GM04504 (cell line): ENCODE measurements around the gene EXTL1.
"Not testable (repeated sequence)": the region's sequence is repeated elsewhere in the genome, so short reads cannot be mapped to it uniquely, and the experiment has no call there.

Experiments
- DNase-seq: peaks from one replicate; pipeline ENCODE4 v3.0.0-alpha.2; 2012; ENCODE audit warnings: low read depth

EXTL1 gene

GRCh38 chr1:26021647-26022403 lies at the start of gene EXTL1:
TSS of gene EXTL1 (plus strand) at chr1:26021775. CDS start at chr1:26022647, 872 bp downstream.
- DNase-seq: no peak

- DNase-seq: no peak
Measured at GRCh38 chr1:25971811-25972180, 49.8 kb upstream of the EXTL1 start.

DNA sequence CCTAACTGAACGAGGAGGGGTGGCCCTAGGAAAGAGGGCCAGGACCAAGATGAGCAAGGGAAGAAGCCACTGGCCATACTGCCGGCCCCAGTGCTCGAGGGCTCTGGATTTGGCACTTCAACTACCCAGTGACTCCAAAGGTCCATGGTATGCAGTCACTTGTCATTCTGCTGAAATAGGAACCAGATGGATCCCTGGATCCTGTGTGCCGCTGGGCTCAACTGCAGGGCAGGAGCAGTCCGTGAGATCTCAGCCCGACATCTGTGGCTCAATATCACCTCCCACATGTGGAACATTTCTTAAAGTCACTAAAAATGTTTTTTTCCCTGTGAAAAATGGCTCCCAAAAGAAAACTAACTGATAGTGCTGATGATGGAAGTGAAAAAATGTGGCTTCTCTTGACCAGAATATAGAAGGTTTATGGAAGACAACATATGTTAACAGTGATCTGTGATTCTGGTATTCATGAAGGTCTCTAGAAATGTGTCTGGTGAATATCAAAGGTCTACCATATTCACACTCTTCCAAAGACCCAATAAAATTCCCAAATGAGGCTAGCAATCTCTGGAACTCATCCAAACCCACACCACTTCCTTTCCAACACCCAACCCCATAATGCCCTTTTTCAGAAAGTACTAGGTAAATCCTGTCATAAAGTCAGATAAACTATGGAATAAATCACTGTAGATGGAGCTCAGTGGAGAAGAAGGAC lies 47.8 kb upstream of the EXTL1 start:
- DNase-seq: no peak

GRCh38 chr1:25977801-25978200 lies 43.8 kb upstream of the EXTL1 start:
- no peak for DNase-seq

DNA sequence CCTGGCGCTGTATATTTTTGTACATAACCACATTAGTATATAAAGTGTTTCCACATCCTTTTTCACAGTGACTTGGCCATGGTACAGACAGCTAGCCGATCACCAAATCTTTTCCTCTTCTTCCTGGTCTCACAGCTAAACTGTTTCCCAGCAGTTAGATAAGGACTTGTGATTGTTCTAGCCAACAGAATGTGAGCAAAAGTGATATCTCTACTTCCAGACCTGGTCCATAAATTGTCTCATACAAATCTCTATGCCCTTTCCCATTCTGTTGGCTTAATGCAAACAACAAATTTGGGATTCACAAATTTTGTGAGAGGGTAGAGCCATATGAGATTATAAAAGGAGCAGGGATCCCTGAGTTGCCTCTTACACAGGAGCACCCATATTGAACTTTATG lies 43.2 kb upstream of the EXTL1 start:
- no peak for DNase-seq

- DNase-seq: no peak
Measured at GRCh38 chr1:25979210-25979609, 42.4 kb upstream of the EXTL1 start.

- no peak for DNase-seq
Measured at GRCh38 chr1:25985171-25985570, 36.4 kb upstream of the EXTL1 start.

DNA sequence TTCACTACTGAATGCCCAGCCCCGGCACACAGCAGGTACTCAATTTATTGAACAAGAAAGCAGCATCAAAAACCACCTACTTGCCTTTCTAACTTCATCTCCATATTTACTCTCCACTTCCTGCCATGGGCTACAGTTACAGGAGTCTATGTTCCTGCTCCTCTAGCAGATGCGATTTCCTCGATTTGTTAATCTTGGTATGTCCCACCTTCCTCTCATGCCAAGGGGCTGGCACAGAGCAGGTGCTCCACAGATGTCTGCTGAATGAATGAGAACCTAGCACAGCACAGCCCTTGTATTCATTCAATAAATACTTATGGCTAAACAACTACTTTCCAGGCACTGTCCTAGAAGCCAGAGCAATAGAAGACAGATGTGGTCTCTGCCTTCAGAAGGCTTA lies 35.9 kb upstream of the EXTL1 start:
- no peak for DNase-seq

- DNase-seq: not testable (repeated sequence)
Measured at GRCh38 chr1:25986773-25987172, 34.8 kb upstream of the EXTL1 start.

- DNase-seq: no peak
Measured at GRCh38 chr1:25987951-25988350, 33.6 kb upstream of the EXTL1 start.

DNA sequence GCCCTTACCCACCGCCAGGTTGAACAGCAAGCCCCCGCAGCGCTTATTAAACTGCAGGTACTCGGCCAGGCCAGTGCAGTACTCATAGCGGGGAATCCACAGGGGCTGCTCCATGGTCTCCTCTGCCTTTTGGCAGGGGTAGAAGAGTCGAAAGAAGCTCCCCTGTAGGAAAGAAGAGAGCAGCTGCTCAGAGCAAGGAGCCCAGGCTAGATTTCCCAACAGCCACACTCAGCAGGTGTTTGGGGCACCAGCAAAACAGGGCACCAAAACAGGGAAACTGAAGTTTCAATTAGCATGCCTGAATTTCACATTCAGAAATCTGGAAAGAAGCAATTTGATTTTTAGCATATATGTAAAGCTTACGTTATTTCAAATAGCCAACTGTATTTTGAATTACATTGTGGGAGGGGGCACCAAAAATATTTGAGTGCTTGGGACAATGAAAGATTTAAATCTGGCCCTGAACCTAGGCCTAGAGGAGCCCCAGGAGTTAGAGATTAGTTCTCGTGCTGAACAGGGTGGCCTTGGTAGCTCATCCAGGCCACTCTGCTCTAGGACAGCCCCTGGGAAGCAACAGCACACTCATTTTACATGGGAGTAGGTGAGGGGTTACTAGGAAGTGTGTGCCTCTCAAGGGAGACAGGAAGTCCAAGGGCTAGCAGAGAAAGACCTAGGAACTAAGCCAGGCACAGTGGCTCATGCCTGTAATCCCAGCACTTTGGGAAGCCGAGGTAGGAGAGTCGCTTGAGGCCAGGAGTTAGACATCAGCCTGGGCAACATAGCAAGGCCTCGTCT lies 31.9 kb upstream of the EXTL1 start:
- no peak for DNase-seq

GRCh38 chr1:25990251-25990650 lies 31.3 kb upstream of the EXTL1 start:
- DNase-seq: no peak

DNA sequence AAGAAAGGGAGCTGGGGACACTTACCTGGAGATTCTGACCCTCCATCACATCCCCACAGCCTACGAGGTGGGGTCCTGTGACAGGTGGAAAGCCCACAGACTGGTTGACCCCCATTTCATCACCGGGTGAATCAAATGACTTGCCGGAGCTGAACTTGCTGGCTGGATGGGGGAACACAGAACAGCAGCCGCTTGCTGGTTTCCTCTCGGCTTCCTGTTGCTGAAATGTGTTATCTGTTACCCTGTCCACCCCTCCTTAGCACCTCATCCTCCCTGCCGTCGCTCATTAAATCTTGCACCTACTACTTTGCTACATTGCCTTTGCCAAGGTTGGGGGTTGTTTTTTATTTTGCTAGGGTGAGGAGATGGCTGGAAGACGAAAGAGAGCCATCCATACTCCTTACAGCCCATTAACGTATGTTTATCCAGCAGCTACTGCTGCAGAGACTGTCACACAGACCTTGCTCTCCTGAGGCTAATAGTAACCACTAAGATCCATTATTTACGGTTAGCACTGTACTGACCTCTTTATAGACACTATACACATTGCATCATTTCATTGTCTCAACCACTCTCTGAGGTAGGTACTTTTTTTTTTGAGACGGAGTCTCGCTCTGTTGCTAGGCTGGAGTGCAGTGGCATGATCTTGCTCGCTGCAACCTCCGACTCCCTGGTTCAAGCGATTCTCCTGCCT lies 30.7 kb upstream of the EXTL1 start:
- DNase-seq: no peak

DNA sequence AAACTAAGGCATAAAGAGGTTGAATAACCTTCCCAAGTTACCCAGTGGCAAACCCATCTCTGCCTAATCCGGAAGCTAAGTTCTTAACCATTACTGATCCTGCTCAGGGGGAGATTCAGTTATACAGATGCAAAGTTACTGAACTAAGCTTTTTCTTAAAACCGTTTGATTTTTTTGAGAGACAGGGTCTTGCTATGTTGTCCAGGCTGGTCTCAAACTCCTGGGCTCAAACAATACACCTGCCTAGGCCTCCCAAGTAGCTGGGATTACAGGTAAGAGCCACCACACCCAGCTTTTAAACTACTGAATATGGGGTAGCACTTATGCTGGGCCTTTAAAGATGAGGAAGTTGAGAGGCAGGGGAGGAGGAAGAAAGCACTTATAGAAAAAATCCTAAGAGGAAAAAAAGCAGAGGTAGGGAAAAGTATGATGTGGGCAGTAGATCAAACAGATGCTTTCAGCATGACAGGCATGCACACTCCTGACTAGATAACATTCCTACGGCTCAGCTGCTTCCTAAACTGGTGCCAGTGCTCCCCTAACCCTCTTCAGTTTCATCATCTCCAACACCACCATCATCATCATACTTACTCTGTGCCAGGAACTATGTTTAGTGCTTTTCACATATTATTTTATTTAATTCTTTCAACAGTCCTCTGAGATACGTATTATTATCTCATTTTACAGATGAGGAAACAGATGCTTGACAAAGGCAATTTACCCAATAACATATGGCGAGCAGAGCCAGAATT lies 29.5 kb upstream of the EXTL1 start:
- DNase-seq: no peak

DNA sequence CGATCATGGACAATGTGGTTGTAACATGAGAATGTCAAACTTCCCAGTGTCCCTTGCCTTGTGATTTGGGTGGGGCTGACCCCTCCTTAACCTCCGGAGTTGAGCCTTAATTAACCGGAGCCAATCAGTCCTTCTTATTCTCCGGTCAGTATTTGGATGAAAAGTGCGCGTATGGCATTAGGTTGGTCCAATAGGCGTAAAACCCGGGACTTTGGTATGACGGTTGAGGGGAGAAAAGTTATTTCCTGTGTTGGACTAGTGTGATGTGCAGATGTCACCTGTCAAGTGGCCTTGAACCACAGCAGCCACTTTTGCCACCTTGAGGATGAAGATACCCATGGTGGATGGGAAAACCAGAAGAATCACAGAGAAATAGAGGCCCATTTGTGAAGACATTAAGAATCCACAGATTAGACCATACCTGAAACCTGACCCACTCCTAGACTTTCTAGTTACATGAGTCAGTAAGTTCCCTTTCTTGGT lies 28.8 kb upstream of the EXTL1 start:
- no peak for DNase-seq

- no peak for DNase-seq
Measured at GRCh38 chr1:25993197-25993951, 28.2 kb upstream of the EXTL1 start.

DNA sequence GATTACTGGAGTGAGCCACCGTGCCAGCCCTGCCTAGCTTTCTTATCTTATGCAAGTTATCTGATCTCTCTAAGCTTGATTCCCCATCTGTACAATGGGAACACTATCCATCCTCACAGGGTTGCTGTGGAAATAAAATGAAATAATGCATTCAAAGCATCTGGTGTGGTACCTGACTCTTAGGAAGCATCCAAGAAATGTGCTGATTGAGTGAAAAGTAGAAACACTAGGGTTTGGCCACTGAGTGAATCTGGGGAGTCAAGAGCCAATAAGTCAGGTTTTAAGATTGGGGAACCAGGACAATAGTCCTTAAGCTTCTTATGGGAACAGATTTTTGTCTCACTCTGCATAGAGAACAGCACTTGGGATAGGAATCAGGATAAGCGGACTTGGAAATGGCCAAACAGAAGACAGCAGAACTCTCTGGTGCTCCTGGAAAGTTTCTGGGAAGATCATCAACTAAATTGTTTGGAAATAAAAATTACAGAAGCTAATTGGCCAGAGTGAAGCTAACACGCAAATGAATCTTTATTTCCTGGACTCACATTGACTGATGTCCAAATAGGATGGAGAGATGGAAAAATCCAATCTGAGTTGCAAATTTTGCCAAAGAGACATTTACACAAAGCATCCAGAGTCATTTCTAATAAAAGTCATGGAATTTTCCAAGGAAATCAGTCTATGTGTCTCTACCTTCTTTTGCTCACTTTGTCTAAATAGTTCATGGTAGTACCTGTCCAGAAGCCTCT lies 27.0 kb upstream of the EXTL1 start:
- no peak for DNase-seq

DNA sequence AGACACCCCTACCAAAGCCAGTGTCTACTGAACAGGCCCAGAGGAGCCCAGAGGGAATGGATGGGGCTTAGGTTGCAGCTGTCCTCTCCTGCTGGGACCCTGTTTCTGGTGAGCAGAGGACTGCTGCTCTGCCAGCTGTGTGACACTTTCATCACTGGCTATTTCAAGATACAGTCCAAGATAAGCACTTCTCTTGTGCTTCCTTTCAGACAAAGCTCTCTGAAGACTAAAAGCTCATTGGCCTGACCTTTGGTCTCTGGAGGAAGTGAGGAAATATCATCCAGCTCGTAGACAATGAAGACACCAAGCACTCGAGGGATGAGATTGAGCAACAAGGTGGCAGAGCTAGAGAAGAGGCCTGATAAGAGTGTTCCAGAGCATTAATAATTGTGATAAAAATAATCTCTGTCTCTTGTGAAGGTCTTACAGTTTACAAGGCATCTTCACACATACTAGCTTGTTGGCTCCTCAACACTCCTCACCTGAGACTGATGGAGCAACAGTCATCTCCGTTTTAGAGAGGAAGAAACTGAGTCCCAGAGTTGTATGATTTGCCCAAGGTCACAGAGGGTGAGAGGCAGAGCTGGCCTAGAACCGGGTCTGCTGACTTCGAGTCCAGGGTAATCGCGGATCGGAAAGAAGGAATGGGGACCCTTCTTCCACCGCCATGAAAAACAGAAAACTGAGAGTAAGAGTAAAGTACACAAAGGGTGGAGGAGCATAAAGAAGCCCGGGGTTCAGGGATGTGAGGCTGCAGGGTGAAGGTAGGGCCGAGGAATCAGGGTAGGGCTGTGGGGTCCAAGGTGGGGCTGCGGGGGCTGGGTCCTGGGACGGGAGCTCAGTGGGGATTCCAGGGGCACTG lies 24.4 kb upstream of the EXTL1 start:
- DNase-seq: no peak
